ENCODE results near the gene JADE1. TPM values are rescaled to one million over a fixed set of nuclear protein-coding genes. Genes with fewer than 3 reads are reported as not detected.

JADE1 gene
- polyA plus RNA-seq, 1 donor (not counting 4 experiments of a cell fraction or from before 2014, with no cell fraction given) = 2.8 TPM

GRCh38 chr4:128768373-128768996 lies 41.0 kb upstream of the JADE1 start:
- dilution Hi-C loops (cut with MboI; ENCODE audit: extremely low pct_ligation_motif_present, low sequenced_read_pairs) = no loop called here
- H3K27ac ChIP-seq (ENCODE audit: control insufficient read depth, insufficient read depth, low read length) = no peak overlapping the region

GRCh38 chr4:128769011-128769410 lies 40.5 kb upstream of the JADE1 start:
- H2AFZ ChIP-seq (ENCODE audit: control insufficient read depth, low read length) = no peak overlapping the region
- H3K9me3 ChIP-seq (ENCODE audit: control insufficient read depth, low read depth, low read length) = no peaks in the 10 kb centered on the region
- DNase-seq (ENCODE audit: low read depth, low spot score) (no peak), FAIRE-seq (no peak)
- H3K4me2 ChIP-seq (ENCODE audit: control insufficient read depth, extremely low read depth, insufficient read depth, low read depth, low read length) = no peak overlapping the region
- H3K27ac ChIP-seq (ENCODE audit: control insufficient read depth, insufficient read depth, low read length) = no peak overlapping the region
- H3K36me3 ChIP-seq (ENCODE audit: control insufficient read depth in 2 of 2, extremely low read depth in 1 of 2, insufficient read depth in 2 of 2, low read length in 2 of 2) = no peaks in the 10 kb centered on the region
- no peak overlapping the region for H3K9ac ChIP-seq (ENCODE audit: control insufficient read depth, extremely low read depth, insufficient read depth, low read length)
- dilution Hi-C loops (cut with MboI; ENCODE audit: extremely low pct_ligation_motif_present, low sequenced_read_pairs) = no loop called here
- H4K20me1 ChIP-seq (ENCODE audit: control insufficient read depth, extremely low read depth, insufficient read depth, low read length) = no peaks in the 10 kb centered on the region
- no peaks in the 10 kb centered on the region for H3K9me1 ChIP-seq (ENCODE audit: control insufficient read depth, extremely low read depth, insufficient read depth, low read length)
- H3K4me1 ChIP-seq (ENCODE audit: control insufficient read depth, extremely low read depth, insufficient read depth, low read length) = no peaks in the 10 kb centered on the region
- H3K27me3 ChIP-seq (ENCODE audit: control insufficient read depth, extremely low read depth, insufficient read depth, low read length) = no peaks in the 10 kb centered on the region
- TF ChIP-seq EZH2 (IDR thresholded peaks at IDR 0.05; ENCODE audit: low read length) = no peak
- no peak for TF ChIP-seq CTCF (optimal IDR thresholded peaks at IDR 0.05 in 1 of 3, IDR thresholded peaks at IDR 0.05 in 1 of 3, conservative IDR thresholded peaks at IDR 0.05 in 1 of 3; ENCODE audit: extremely low read depth in 1 of 3, insufficient read depth in 2 of 3, low read length in 3 of 3)
- H3K4me3 ChIP-seq (ENCODE audit: control insufficient read depth in 2 of 3, extremely low read depth in 1 of 3, insufficient read depth in 2 of 3, low read depth in 1 of 3, low read length in 3 of 3) = no peak overlapping the region
- no peaks in the 10 kb centered on the region for H3K79me2 ChIP-seq (ENCODE audit: control insufficient read depth, insufficient read depth, low read length)

More at GRCh38 chr4:128768373-128768996, 41.0 kb upstream of the JADE1 start:
- no peak overlapping the region for H2AFZ ChIP-seq (ENCODE audit: control insufficient read depth, low read length)
- TF ChIP-seq EZH2 (IDR thresholded peaks at IDR 0.05; ENCODE audit: low read length) (no peak), CTCF (optimal IDR thresholded peaks at IDR 0.05 in 1 of 3, IDR thresholded peaks at IDR 0.05 in 1 of 3, conservative IDR thresholded peaks at IDR 0.05 in 1 of 3; ENCODE audit: extremely low read depth in 1 of 3, insufficient read depth in 2 of 3, low read length in 3 of 3) (no peak)
- no peaks in the 10 kb centered on the region for H3K27me3 ChIP-seq (ENCODE audit: control insufficient read depth, extremely low read depth, insufficient read depth, low read length)
- H3K4me2 ChIP-seq (ENCODE audit: control insufficient read depth, extremely low read depth, insufficient read depth, low read depth, low read length) = no peak overlapping the region
- DNase-seq (ENCODE audit: low read depth, low spot score) = no peak
- H3K36me3 ChIP-seq (ENCODE audit: control insufficient read depth in 2 of 2, extremely low read depth in 1 of 2, insufficient read depth in 2 of 2, low read length in 2 of 2) = no peaks in the 10 kb centered on the region
- FAIRE-seq = no peak
- no peaks in the 10 kb centered on the region for H3K4me1 ChIP-seq (ENCODE audit: control insufficient read depth, extremely low read depth, insufficient read depth, low read length)
- no peaks in the 10 kb centered on the region for H4K20me1 ChIP-seq (ENCODE audit: control insufficient read depth, extremely low read depth, insufficient read depth, low read length)
- no peaks in the 10 kb centered on the region for H3K9me1 ChIP-seq (ENCODE audit: control insufficient read depth, extremely low read depth, insufficient read depth, low read length)
- H3K4me3 ChIP-seq (ENCODE audit: control insufficient read depth in 2 of 3, extremely low read depth in 1 of 3, insufficient read depth in 2 of 3, low read depth in 1 of 3, low read length in 3 of 3) = no peak overlapping the region
- no peaks in the 10 kb centered on the region for H3K9me3 ChIP-seq (ENCODE audit: control insufficient read depth, low read depth, low read length)
- no peak overlapping the region for H3K9ac ChIP-seq (ENCODE audit: control insufficient read depth, extremely low read depth, insufficient read depth, low read length)
- no peaks in the 10 kb centered on the region for H3K79me2 ChIP-seq (ENCODE audit: control insufficient read depth, insufficient read depth, low read length)

Measured in keratinocyte (primary cell).